Esophagus squamous epithelium (tissue), 5 donors: ENCODE data around the gene CHST3. TPM values are rescaled to one million over a fixed set of nuclear protein-coding genes. Genes with fewer than 3 reads are reported as not detected.
"Not testable (repeated sequence)": the region's sequence is repeated elsewhere in the genome, so short reads cannot be mapped to it uniquely, and the experiment has no call there.

Experiments used
- DNase-seq: peaks from one replicate; lab custom pipeline; 2025; lab: John Stamatoyannopoulos, UW
- H3K27ac ChIP-seq, 4 donors: fragments of 200-600 bp; sonication (generic); one replicate each; pipeline ENCODE4 v1.5.1; 2016 to 2019; ENCODE audit warnings: mild to moderate bottlenecking in 1 of 4
- H3K27me3 ChIP-seq, 4 donors: fragments of 200-600 bp; sonication (generic); 1 replicate in 3 of 4; 2 replicates in 1 of 4; pipeline versions ENCODE4 v1.5.1 to v1.6.0; 2017 to 2021; ENCODE audit warnings: antibody characterized with exemption in 1 of 4
- H3K36me3 ChIP-seq, 3 donors: fragments of 200-600 bp; sonication (generic); one replicate each; pipeline ENCODE4 v1.5.1; 2016 to 2019
- H3K4me1 ChIP-seq, 3 donors: fragments of 200-600 bp; sonication (generic); one replicate each; pipeline ENCODE4 v1.5.1; 2017 to 2019
- H3K4me3 ChIP-seq, 4 donors: fragments of 200-600 bp; sonication (generic); 1 replicate in 3 of 4; 2 replicates in 1 of 4; pipeline ENCODE4 v1.5.1; 2016 to 2019; ENCODE audit warnings: mild to moderate bottlenecking in 2 of 4, moderate library complexity in 1 of 4
- H3K9me3 ChIP-seq, 3 donors: fragments of 200-600 bp; sonication (generic); one replicate each; pipeline ENCODE4 v1.5.1; 2016 to 2019
- CTCF ChIP-seq, 6 experiments: fragments of 450-650 bp in 4 of 6; fragments of 200-600 bp in 2 of 6; sonication (generic) in 2 of 6; IDR thresholded peaks; one replicate each; pipeline ENCODE4 v1.5.1; 2016 to 2019; ENCODE audit warnings: antibody characterized with exemption in 6 of 6, mild to moderate bottlenecking in 4 of 6, moderate library complexity in 4 of 6
- POLR2A ChIP-seq, 4 donors: fragments of 450-650 bp; IDR thresholded peaks; one replicate each; pipeline ENCODE4 v1.6.1; 2017; ENCODE audit warnings: antibody characterized with exemption in 4 of 4, mild to moderate bottlenecking in 4 of 4, moderate library complexity in 3 of 4
- WGBS, 2 donors: methylation state at CpG; one replicate each; pipeline ENCODE4 v1.1.5; 2018; 5-methylcytosine and 5-hydroxymethylcytosine counted together
- intact Hi-C: fragments of 100-400 bp; cut with DNase I; formaldehyde crosslinking; loops from one replicate; pipeline ENCODE4 v1.15.0; 2022
- total RNA-seq, 4 donors: library from RNA; depleted of rRNA; stranded (reverse); fragments of >200 nt; gene quantifications; one replicate each; pipeline ENCODE4 v1.1.0, GENCODE V29; 2016
- donor health status: DM: yes; HTN: yes; CAD: no.

Gene CHST3
- 10 to 100 TPM in 1 of 4 donors, 1 to 10 TPM in 3; 5.3 to 15.4 (median 9.6) TPM for total RNA-seq

- Histone ChIP-seq H3K4me3 (peak within 1 kb of the TSS; percentile 63 to 86 (median 83)), H3K27ac (peak within 1 kb of the TSS; percentile 91 to 96 (median 96)), H3K9me3 (no peaks in the 10 kb centered on the region), H3K36me3 (no peaks in the 10 kb centered on the region), H3K4me1 (peaks cover 24 to 85% (median 27%) of the 10 kb centered on the region in 3 donors), H3K27me3 (peaks cover 0 to 21% (median 0%) of the 10 kb centered on the region in 4 donors)
- TF ChIP-seq CTCF (IDR thresholded peaks at IDR 0.05): no peak
- TF ChIP-seq POLR2A (IDR thresholded peaks at IDR 0.05): peak in 1 of 4 donors; percentile 56
- intact Hi-C loops: no loop called here
- DNase-seq: no peak
- 2% methylated on average over 14 of the region's 77 CpGs; no CpG with 5 or more reads in 1 of the 2 donors for WGBS, 2 donors
These were observed at the start of gene CHST3 for GRCh38 chr10:71964098-71964742. CHST3 (plus strand) TSS chr10:71964395; CDS start chr10:72005843, 41,448 bp downstream.

- Histone ChIP-seq H3K9me3 (no peaks in the 10 kb centered on the region), H3K27ac (no peak overlapping the region), H3K36me3 (no peaks in the 10 kb centered on the region), H3K4me1 (peaks cover 0 to 30% (median 21%) of the 10 kb centered on the region in 3 donors), H3K4me3 (no peak overlapping the region), H3K27me3 (no peaks in the 10 kb centered on the region)
- intact Hi-C loops: no loop called here
- no peak for DNase-seq
- TF ChIP-seq CTCF (IDR thresholded peaks at IDR 0.05) (no peak), POLR2A (IDR thresholded peaks at IDR 0.05) (no peak)
These were observed 47.4 kb upstream of the CHST3 start for GRCh38 chr10:71916827-71917226.

- H3K27ac ChIP-seq: peak overlapping the region in 3 of 4 donors; percentile 53 to 70 (median 63)
- intact Hi-C loops: no loop called here
- WGBS, 2 donors: 30 to 54% methylated on average over 4 to 7 of the region's 7 CpGs
These were observed 45.2 kb upstream of the CHST3 start for GRCh38 chr10:71918992-71919391.

GRCh38 chr10:71919956-71920539 is 44.1 kb upstream of the CHST3 start:
- Histone ChIP-seq H3K27ac (peak overlapping the region; percentile 53 to 81 (median 66)), H3K4me1 (peaks cover 0 to 46% (median 34%) of the 10 kb centered on the region in 3 donors)
- H3K4me3 ChIP-seq, DNase-seq, H3K9me3 ChIP-seq, H3K27me3 ChIP-seq, intact Hi-C loops, H3K36me3 ChIP-seq: not testable (repeated sequence)
- WGBS, 2 donors: 51% methylated on average over 7 of the region's 7 CpGs

More at GRCh38 chr10:71918992-71919391, 45.2 kb upstream of the CHST3 start:
- Histone ChIP-seq H3K9me3 (no peaks in the 10 kb centered on the region), H3K36me3 (no peaks in the 10 kb centered on the region), H3K4me3 (no peak overlapping the region), H3K4me1 (peaks cover 0 to 46% (median 34%) of the 10 kb centered on the region in 3 donors), H3K27me3 (no peaks in the 10 kb centered on the region)
- no peak for DNase-seq
- TF ChIP-seq CTCF (IDR thresholded peaks at IDR 0.05) (no peak), POLR2A (IDR thresholded peaks at IDR 0.05) (no peak)

- DNase-seq: no peak
- H3K4me3 ChIP-seq: no peak overlapping the region
- no peaks in the 10 kb centered on the region for H3K36me3 ChIP-seq
- H3K4me1 ChIP-seq: peaks cover 0 to 46% (median 34%) of the 10 kb centered on the region in 3 donors
- intact Hi-C loops: no loop called here
- H3K27ac ChIP-seq: peak overlapping the region; percentile 53 to 81 (median 66)
- no peaks in the 10 kb centered on the region for H3K27me3 ChIP-seq
- 38 to 52% methylated on average over 8 of the region's 9 CpGs for WGBS, 2 donors
- TF ChIP-seq POLR2A (IDR thresholded peaks at IDR 0.05): no peak
- TF ChIP-seq CTCF (IDR thresholded peaks at IDR 0.05): no peak
- H3K9me3 ChIP-seq: no peaks in the 10 kb centered on the region
These were observed 43.5 kb upstream of the CHST3 start for GRCh38 chr10:71920540-71921323.
